Muscle of arm (tissue), 12 donors: Measurements from ENCODE around the gene KISS1R. TPM values are rescaled to one million over a fixed set of nuclear protein-coding genes. Genes with fewer than 3 reads are reported as not detected.
"Not testable (repeated sequence)": the region's sequence is repeated elsewhere in the genome, so short reads cannot be mapped to it uniquely, and the experiment has no call there.

Experiments
- DNase-seq: peaks from one replicate; pipeline ENCODE4 v3.0.0-alpha.2; 2013
- polyA plus RNA-seq, 12 donors: library from polyadenylated mRNA; unstranded; fragments of 120-200 nt; gene quantifications; one replicate each; pipeline ENCODE4 v1.2.1, GENCODE V29; 2013; ENCODE audit not compliant: insufficient read length in 12 of 12

Gene KISS1R
- polyA plus RNA-seq, 12 donors: not detected

DNA sequence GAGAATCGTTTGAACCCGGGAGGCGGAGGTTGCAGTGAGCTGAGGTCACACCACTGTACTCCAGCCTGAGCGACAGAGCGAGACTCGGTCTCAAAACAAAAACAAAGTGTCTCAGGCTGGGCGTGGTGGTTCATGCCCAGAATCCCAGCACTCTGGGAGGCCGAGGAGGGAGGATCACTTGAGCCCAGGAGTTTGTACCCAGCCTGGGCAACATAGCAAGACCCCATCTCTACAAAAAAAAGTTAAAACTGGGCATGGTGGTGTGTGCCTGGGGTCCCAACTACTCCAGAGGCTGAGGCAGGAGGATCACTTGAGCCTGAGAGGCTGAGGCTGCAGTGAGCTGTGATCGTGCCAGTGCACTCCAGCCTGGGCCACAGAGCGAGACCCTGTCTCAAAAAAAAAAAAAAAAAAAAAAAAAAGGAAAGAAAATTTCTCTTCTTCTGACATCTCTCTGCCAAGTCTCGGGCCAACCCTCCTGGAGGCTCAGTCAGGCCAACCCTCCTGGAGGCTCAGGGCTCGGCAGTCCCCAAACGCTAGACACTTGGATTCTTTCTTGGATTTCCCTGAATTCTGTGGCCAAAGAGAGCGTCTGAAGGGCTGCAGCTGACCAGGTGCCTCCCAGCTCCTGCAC is 35.0 kb downstream of the KISS1R start:
- no peak for DNase-seq

DNA sequence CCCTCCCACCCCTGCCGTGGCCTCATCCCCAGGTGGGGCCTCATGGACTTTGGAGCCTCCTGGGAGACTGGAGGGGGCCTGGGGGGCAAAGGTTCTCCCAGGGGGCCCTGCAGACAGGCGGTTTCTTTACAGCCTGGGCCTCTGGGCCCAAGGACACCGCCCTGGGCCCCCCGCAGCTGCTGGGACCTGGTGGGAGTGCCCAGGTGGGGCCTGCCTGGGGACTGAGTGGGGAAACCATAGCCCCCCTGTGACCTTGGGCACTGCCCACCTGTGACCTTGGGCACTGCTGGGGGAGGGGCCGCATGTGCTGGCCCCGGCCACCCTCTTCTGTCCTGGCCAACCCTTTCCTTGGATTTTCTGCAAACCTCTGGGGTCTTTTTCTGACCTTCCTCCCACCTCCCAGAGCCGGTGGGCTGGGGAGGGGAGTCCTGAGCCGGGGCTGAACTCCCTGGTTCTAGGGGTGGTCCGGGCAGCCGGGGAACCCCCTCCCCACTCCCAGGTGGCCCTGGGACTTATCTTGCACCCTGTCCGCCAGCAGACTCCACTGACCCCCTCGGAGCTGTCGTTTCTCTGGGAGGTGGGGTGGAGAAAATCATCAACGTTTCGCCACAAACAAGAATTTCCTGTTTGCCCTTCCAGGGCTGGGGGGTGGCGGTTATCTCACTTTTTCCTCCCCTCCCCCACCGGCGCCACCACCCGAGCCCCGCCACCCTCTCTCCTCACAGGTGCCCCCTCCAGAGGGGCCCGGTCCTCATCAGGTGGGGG is 35.7 kb downstream of the KISS1R start:
- DNase-seq: no peak

DNA sequence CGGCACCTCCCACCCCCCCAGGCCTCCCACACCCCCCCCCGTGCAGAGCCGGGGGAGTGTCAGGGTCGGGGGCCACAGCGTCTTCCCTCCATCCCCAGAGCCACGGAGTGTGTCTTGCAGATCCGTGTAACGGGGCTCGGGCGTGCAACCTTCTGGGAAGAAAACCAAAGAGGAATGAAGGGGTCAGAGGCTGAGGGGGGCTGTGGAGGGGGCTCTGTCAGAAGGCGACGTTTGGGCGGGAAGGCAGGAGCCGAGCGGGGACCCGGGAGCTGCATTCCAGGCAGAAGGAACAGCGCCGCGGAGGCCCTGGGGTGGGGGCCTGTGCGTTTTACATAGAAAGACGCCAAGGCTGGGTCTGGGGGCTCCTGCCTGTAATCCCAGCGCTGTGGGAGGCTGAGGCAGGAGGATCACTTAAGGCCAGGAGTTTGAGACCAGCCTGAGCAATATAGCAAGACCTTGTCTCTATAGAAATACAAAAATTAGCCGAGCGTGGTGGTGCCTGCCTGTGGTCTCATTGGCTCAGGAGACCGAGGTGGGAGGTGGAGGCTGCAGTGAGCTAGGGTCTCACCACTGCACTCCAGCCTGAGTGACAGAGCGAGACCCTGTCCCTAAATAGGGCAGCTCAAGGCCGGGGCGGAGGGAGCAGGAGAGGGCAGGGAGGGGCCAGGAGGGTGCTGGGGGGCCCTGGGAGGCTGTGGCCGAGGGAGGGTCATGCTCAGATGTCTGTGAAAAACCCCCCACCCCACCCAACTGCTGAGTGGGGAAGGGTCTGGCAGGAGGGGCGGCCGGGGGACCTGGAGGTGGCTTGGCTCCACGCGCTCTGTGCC is 36.5 kb downstream of the KISS1R start:
- DNase-seq: no peak

DNA sequence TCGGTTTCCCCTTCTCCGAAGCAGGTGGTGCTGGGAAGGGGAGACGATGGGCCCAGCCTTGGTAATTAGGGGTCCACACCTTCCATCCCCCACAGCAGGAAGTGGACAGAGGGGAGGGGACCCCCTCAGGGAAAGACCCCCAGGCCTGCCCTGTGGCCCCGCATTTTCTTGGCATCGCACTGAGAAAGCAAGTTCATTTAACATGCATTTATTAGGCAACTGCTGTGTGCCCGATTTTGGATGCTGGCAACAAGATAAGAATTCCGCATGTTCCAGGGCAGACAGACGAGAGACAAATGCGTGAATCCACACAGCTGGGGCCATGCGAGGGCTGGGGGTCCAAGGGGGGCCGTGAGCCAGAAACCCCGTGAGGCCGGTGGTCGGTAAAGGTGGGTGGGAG is 37.1 kb downstream of the KISS1R start:
- no peak for DNase-seq

DNA sequence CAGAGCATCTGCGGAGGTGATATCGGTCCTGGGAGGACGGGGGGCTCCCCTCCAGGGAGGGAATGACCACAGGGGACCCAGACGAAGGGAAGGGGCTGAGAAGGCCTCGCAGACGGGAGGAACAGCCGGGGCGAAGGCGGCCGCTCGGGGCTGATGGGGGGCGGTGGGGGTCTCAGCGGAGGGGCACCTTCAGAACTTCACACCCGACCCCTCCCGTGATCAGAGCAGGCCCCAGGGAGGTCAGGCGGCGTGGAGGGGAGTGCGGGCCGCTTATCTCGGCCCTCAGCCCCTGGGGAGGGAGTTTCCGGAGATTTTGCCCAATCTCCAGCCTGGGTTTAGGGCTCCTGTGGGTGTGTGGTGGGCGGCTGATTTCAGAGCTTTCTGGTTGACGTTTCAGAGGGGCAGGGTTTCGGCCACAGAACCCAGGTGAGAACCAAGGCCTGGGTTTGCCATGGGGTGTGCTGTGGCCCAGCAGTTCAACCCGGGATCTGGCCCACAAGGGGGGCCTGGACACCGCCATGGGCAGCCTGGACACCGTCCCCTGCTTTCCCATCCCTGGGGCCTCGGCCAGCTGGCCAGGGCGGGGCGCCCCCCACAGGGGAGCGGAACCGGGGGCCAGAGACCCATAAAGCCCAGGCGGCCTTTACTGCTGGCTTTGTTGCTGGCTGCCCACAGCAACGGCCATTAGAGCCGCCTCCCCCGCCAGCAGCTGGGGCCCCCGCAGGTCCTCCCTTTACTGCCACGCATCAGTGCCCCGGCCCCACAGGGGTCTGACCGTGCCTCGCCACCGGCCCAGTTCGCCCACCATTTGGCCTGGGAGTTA is 37.8 kb downstream of the KISS1R start:
- no peak for DNase-seq

DNA sequence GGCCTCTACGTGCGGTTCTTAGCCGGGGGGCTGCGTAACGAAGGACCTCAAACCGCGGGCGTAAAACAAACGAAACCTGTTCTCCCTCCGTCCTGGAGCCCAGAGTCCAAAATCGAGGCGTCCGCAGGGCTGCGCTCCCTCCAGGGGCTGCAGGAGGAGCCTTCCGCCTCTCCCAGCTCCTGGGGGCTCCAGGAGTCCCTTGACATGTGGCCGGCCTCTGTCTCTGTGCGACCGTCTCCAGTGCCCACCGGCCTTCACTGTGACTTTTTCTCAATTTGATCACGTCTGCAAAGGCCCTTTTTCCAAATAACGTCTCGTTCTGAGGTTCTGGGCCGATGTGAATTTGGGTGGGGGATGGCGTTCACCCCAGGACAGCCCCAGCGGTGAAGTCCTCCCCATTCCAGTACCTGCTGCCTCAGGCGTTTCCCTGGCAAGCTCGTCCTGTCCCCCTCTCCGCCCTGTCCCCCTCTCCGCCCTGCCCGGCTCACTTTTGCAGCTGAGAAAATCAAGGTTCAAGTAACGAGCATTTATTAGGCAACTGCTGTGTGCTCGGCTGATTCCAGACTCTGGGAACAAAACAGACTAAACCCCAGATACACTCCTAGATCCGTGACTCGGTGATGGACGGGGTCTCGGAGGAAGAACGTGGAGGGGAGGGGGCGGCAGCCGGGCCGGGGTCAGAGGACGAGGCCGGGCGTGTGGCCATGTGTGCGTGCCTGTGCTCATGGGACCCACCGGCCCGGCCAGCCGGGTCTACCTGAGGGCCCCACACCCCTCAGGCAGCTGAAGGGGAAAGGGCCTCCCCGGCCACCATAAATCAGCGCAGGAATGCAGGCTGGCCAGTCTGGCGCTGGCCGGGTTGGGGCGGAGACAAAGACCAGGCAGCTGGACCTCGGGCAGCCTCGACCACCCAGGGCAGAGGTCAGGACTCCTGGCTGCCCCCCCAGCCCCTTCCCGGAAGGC is 39.0 kb downstream of the KISS1R start:
- no peak for DNase-seq

DNA sequence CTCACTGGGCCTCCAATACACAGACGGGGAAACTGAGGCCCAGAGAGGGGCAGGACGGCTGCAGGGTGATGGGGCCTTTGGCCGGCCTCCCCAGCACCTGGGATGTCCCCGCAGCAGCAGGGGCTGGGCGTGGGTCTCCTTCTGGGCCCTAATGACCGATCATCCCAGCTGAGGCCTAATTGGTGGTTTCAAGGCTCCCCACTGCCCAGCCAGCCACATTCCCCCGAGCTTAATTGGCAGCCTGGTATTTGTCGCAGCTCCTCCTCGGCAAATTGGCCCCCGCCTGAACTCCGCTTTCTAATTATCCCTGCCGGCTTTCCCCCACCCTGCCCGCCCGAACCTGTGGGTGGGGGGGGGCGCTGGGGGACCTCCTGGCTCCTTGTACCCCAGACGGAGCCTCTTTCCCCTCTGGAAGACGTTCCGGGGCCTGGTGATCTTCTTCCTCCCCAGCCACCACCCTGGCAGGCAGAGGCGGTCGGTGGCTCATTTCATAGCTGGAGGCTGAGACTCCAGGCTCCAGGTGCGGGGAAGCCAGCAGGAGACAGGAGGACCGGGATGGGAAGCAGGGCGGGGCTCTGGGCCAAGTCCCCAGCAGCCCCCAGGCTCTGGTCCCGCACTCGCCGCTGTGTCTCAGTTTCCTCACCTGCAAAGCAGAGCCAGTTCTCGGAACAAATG is 39.8 kb downstream of the KISS1R start:
- DNase-seq: no peak

DNA sequence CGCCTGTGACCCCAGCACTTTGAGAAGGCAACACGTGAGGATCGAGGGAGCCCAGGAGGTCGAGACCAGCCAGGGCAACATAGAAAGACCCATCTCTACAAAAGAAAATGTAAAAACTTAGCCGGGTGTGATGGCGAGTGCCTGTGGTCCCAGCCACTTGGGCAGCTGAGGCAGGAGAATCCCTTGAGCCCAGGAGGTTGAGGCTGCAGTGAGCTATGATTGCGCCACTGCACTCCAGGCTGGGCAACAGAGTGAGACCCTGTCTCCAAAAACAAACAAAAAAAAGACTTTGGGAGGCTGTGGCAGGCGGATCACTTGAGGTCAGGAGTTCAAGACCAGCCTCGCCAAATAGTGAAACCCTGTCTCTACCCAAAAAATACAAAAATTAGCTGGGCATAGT is 40.4 kb downstream of the KISS1R start:
- DNase-seq: not testable (repeated sequence)

DNA sequence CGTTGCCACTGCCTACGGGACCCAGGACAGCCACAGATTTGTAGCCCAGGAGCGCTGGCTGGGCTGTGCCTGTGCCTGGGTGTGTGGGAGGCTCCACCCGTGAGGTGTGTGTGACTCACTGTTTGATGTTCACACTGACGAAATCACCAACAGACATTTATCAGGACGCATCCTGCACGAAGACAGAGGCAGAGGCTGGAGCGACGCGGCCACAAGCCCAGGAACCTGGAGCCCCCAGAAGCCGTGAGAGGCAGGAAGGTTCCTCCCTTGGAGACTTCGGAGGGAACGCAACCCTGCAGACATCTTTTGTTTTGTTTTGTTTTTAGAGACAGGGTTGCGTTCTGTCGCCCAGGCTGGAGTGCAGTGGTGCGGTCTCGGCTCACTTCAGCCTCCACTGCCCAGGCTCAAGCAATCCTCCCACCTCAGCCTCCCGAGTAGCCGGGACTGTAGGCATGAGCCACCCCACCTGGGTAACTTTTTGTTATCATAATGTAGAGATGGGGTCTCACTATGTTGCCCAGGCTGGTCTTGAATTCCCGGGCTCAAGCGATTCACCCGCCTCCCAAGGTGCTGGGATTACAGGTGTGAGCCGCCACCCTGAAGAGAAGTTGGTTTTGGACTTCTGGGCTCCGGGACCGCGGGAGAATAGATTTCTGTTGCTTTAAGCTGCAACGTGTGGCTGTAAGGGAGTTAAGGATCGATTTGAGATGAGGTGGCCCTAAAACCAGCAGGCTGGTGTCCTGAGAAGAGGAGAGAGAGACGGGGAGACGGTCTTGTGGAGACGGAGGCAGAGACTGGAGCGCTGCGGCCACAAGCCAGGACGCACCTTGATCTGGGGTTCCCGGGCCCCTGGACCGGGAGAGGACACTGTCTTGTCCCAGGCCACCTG is 42.1 kb downstream of the KISS1R start:
- no peak for DNase-seq

DNA sequence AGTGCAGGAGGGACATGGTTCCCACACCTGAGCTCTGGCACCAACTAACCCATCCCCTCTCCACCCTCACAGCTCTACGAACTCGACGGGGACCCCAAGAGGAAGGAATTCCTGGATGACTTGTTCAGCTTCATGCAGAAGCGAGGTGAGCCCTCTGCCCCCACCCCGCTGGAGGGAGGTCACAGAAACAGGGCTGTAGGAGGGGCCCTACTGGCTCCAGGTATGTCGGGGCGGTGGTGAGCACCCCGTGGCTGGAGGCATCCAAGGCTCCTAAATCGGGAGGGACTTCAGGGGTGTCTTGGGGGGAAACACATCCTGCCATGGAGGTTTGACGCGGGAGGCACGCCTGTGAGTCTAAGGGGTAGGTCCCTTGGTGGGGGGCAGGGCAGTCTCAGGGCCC is 42.9 kb downstream of the KISS1R start:
- DNase-seq: no peak

DNA sequence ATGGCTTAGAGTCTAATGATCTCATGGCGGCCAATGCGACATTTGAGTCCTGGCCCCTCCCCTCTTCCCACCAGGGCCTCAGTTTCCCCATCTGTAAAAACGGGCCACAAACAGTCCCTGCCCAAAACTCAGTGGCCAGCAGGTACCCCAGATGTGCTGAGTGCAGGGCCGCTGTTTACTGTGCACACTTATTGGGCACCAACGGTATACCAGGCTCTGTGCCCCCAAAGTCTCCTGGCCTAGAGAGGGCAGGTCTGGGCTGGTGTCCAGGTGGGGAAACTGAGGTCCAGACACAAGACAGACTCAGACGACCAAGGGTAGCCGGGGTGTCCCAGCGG is 43.4 kb downstream of the KISS1R start:
- DNase-seq: no peak

DNA sequence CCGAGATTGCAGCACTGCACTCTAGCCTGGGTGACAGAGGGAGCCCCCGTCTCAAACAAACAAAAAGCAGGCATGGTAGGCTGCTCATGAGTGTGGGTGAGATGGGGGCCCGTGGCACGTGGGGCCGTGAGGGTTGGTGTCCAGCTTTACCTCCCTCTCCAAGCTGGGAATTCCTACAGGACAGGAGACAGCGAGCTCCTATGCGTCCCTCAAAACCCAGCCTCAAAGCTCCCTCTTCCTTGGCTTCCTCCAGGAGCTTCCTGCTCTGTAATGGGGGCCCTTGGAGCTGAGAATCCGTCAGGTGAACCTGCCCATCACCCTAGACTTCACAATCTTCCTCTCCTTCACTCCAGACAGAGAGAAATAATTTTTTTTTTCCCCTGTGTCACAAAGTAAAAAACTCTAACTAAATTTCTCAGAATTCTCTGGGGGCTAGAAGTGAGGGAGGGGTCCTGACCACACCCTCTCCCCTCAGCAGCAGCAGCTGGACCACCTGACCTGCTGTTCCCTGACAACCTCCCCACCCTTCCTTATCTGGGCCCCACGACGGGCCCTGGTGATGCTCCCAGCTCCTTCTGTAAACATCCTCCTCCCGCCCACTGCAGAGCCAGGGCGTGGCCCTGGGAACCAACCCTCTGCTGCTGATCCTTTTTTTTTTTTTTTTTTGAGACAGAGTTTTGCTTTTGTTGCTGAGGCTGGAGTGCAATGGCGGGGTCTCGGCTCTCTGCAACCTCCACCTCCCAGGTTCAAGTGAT is 44.9 kb downstream of the KISS1R start:
- DNase-seq: no peak

DNA sequence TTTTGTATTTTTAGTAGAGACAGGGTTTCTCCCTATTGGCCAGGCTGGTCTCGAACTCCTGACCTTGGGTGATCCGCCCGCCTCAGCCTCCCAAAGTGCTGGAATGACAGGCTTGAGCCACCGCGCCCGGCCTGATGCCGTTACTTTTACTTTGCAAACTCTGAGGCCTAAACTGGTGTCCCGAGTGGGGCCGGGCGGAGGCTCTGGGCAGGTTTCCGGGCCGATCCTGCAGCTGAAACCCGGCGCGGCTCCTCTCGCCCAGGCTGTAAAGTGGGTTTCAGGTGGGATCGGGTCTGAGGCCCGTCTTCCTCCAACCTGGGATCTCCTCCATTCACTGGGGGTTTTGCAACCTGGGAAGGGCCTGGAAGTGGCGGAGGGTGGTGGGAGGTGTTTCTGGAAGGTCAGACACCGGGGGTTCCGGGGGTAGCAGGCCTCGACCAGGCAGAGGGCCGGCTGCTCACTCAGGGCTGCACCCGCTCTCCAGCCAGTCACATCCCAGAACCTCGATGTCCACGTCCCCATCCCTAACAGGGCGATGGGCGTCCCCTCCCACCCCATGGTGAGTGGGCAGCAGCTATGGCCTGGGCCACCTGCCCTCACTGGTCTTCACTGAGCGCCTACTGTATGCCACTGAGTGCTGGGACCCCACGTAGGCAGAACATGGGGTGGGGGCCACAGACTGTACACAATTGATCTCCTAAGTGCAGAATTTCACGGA is 45.7 kb downstream of the KISS1R start:
- no peak for DNase-seq

DNA sequence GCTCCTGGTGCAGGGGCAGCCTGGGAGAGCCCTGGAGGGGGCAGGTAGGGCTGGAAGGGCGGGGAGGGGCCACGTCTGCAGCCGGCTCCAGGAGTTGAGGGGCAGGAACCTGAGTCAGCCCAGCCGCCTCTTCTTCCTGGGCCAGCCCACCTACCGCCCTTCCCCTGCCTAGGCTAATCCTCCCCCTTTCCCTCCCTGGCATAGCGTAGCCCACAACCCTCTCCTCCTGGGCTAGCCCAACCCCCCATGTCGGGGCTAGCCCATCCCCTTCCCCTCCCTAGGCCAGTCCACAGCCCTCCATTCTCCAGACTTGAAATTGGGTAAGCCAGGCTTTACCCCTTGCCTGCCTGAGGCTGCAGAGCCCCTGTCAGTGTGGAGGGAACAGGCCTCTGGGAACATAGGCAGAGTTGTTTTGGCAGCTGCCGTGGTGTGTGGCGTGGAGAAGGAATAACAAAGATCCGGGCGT is 46.4 kb downstream of the KISS1R start:
- DNase-seq: no peak

DNA sequence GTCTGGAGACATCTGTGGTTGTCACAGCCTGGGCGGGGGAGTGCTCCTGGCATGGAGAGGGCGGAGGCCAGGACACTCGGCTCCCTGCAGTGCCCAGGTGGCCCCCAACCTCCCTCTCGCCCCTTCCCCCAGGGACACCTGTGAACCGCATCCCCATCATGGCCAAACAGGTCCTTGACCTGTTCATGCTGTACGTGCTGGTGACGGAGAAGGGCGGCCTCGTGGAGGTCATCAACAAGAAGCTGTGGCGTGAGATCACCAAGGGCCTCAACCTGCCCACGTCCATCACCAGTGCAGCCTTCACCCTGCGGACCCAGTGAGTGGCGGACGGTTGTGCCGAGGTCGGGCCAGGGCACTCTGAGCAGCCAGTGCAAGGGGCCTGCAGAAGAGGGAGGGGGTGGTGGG is 47.0 kb downstream of the KISS1R start:
- DNase-seq: no peak

DNA sequence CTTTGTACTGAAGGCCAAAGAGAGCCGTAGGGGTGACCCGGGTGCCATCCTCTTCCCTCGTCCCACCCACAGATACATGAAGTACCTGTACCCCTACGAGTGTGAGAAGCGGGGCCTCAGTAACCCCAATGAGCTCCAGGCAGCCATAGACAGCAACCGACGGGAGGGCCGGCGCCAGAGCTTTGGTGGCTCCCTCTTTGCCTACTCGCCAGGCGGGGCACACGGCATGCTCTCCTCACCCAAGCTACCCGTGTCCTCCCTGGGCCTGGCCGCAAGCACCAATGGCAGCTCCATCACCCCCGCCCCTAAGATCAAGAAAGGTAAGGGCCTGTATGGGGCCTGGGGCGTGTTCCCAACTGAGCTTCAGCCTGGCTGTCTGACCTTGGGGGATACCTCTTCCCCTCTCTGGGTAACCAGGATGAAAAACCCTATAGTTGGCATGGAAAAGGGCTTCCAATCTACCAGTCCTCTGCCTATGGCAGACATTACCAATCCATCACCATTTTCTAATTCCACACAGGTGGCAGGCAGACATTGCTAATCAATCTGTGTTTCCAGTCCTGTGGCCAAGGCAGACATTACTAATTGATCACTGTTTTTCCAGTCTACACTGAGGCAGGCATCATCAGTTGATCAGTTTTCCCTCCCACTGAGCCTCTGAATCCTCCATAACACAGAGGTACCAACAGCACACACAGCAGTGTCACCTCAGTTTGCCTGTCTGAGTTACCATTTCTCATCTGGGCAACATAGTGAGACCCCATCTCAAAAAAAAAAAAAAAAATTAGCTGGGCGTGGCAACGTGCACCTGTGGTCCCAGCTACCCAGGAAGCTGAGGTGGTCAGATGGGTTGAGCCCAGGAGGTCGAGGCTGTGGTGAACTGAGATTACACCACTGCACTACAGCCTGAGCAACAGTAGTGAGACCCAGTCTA is 47.9 kb downstream of the KISS1R start:
- no peak for DNase-seq
